Natural killer cell treated with Interleukin-12 subunit alpha and Interleukin-12 subunit beta and Interleukin-15 and Interleukin-18, amount 100 ng/mL, for 72 hours (primary cell): ENCODE data around the gene JAKMIP1. TPM values are rescaled to one million over a fixed set of nuclear protein-coding genes. Genes with fewer than 3 reads are reported as not detected.
A peak's percentile ranks its signal among the peaks of the same experiment; 100 is the strongest.

Experiments
- ATAC-seq, 2 donors: fragments of 150-1000 bp; cut with Tn5 transposase in 1 of 2; sonication (Bioruptor Pico), chemical (Tn5 transposase) in 1 of 2; 2 replicates each; pipeline ENCODE4 v1.10.0; 2021
- DNase-seq: peaks from one replicate; pipeline ENCODE4 v3.0.0; 2022; ENCODE audit warnings: low spot score
- H3K27ac Mint-ChIP-seq, 2 donors: 1 replicate in 1 of 2; 2 replicates in 1 of 2; pipeline ENCODE4 v1.8.0; 2022; ENCODE audit warnings: mixed read lengths in 2 of 2, mild to moderate bottlenecking in 1 of 2, moderate library complexity in 1 of 2
- H3K27me3 Mint-ChIP-seq, 2 donors: 1 replicate in 1 of 2; 2 replicates in 1 of 2; pipeline ENCODE4 v1.8.0; 2022; ENCODE audit warnings: mixed read lengths in 2 of 2
- H3K36me3 Mint-ChIP-seq: one replicate; pipeline ENCODE4 v1.8.0; 2022; ENCODE audit warnings: mixed read lengths
- H3K4me1 Mint-ChIP-seq, 2 donors: 1 replicate in 1 of 2; 2 replicates in 1 of 2; pipeline ENCODE4 v1.8.0; 2022; ENCODE audit warnings: low read depth in 2 of 2, mixed read lengths in 2 of 2, mild to moderate bottlenecking in 1 of 2
- H3K4me3 Mint-ChIP-seq: one replicate; pipeline ENCODE4 v1.8.0; 2022; ENCODE audit warnings: mixed read lengths
- H3K9me3 Mint-ChIP-seq: 2 replicates; pipeline ENCODE4 v1.8.0; 2022; ENCODE audit warnings: mixed read lengths
- total RNA-seq, 2 donors: library from RNA; stranded (reverse); gene quantifications; one replicate each; pipeline ENCODE4 v1.2.3, GENCODE V29; 2022

JAKMIP1 gene
- total RNA-seq, 2 donors from 2014 or later: 16.3 to 66.7 TPM

- DNase-seq (no peak), ATAC-seq (no peak)
- Mint-ChIP-seq H3K36me3 (peaks cover 21% of the 10 kb centered on the region), H3K27me3 (peaks cover 22 to 25% of the 10 kb centered on the region in 2 donors), H3K4me3 (no peak overlapping the region), H3K27ac (no peak overlapping the region), H3K9me3 (peaks cover 9% of the 10 kb centered on the region), H3K4me1 (no peaks in the 10 kb centered on the region)
Measured at GRCh38 chr4:5984843-5985242, 215.5 kb downstream of the JAKMIP1 start.

- Mint-ChIP-seq H3K27me3 (peaks cover 27 to 34% of the 10 kb centered on the region in 2 donors), H3K27ac (no peak overlapping the region), H3K4me3 (no peak overlapping the region), H3K36me3 (peaks cover 21% of the 10 kb centered on the region), H3K4me1 (no peaks in the 10 kb centered on the region), H3K9me3 (peaks cover 9% of the 10 kb centered on the region)
- DNase-seq (peak; percentile 54), ATAC-seq (no peak)
Measured at GRCh38 chr4:5982156-5982973, 218.0 kb downstream of the JAKMIP1 start.

GRCh38 chr4:5980436-5981155 is 219.8 kb downstream of the JAKMIP1 start:
- peaks cover 21% of the 10 kb centered on the region for H3K36me3 Mint-ChIP-seq
- no peak overlapping the region for H3K4me3 Mint-ChIP-seq

GRCh38 chr4:5979981-5980380 is 220.4 kb downstream of the JAKMIP1 start:
- peak; percentile 25 for DNase-seq

More at GRCh38 chr4:5980436-5981155, 219.8 kb downstream of the JAKMIP1 start:
- Mint-ChIP-seq H3K27ac (no peak overlapping the region), H3K9me3 (peaks cover 9% of the 10 kb centered on the region), H3K4me1 (no peaks in the 10 kb centered on the region), H3K27me3 (peaks cover 26 to 34% of the 10 kb centered on the region in 2 donors)
- no peak for ATAC-seq
- DNase-seq: peak; percentile 15

GRCh38 chr4:5976921-5977320 is 223.4 kb downstream of the JAKMIP1 start:
- no peaks in the 10 kb centered on the region for H3K36me3 Mint-ChIP-seq
- H3K27ac Mint-ChIP-seq: no peak overlapping the region
- H3K4me1 Mint-ChIP-seq: no peaks in the 10 kb centered on the region
- peaks cover 11 to 12% of the 10 kb centered on the region in 2 donors for H3K27me3 Mint-ChIP-seq
- no peaks in the 10 kb centered on the region for H3K9me3 Mint-ChIP-seq
- no peak overlapping the region for H3K4me3 Mint-ChIP-seq
- ATAC-seq (no peak), DNase-seq (peak; percentile 34)

More at GRCh38 chr4:5979981-5980380, 220.4 kb downstream of the JAKMIP1 start:
- peaks cover 8% of the 10 kb centered on the region for H3K9me3 Mint-ChIP-seq
- no peak overlapping the region for H3K4me3 Mint-ChIP-seq
- no peak overlapping the region for H3K27ac Mint-ChIP-seq
- peaks cover 17% of the 10 kb centered on the region for H3K36me3 Mint-ChIP-seq
- peaks cover 26 to 31% of the 10 kb centered on the region in 2 donors for H3K27me3 Mint-ChIP-seq
- peak in 1 of 2 donors; percentile 28 for ATAC-seq
- H3K4me1 Mint-ChIP-seq: no peaks in the 10 kb centered on the region

GRCh38 chr4:5976431-5976830 is 223.9 kb downstream of the JAKMIP1 start:
- H3K4me3 Mint-ChIP-seq: no peak overlapping the region
- ATAC-seq: no peak
- no peaks in the 10 kb centered on the region for H3K36me3 Mint-ChIP-seq
- no peaks in the 10 kb centered on the region for H3K9me3 Mint-ChIP-seq
- peaks cover 11 to 12% of the 10 kb centered on the region in 2 donors for H3K27me3 Mint-ChIP-seq
- H3K4me1 Mint-ChIP-seq: no peaks in the 10 kb centered on the region
- peak; percentile 44 for DNase-seq
- no peak overlapping the region for H3K27ac Mint-ChIP-seq

Other genes with a start within 250 kb of the JAKMIP1 start
- gene C4orf50, start 182.1 kb downstream of the JAKMIP1 start, total RNA-seq: 1 to 10 TPM in 1 of 2 donors, under 1 TPM in 1; 0.81 to 6.9 TPM
- 1 to 10 TPM; 3.1 to 7.4 TPM for gene WFS1, start 69.3 kb upstream of the JAKMIP1 start, total RNA-seq